Measurements from ENCODE around the gene CCNG1. TPM values are rescaled to one million over a fixed set of nuclear protein-coding genes. Genes with fewer than 3 reads are reported as not detected.

Gene CCNG1
- polyA plus RNA-seq, 2 of the 4 experiments (the other 2 are of a cell fraction), result 76.5 to 80.8 TPM

DNA sequence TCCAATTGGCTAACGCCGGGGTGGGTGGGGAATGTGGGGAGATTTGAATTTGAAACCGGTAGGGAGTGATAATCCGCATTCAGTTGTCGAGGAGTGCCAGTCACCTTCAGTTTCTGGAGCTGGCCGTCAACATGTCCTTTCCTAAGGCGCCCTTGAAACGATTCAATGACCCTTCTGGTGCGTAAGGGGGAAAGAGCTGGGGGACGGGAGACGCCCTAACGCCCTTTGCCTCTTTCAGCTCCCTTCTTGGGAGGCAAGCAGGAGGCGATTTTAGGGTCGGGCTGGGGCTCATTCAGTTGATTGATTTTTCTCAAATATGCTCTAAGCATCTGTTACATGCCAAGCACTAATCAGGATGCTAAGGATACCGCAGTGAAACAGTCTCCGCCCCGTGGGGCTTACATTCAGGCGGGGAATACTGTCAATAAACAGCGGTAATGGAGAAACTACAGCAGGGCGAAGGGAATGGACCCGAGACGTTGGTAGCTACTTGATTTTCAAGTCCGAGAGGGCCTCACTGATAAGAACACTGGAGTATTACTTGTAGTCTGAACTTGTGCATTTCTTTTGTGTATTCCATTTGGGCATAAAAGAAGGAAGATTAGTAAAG is 23.3 kb downstream of the CCNG1 start, which contains the start of gene HMMR:
HMMR (plus strand) TSS at position 71 of the 610 bp plus-strand sequence; CDS start at position 132, 61 bp downstream.
- H3K4me2 ChIP-seq, result peak within 1 kb of the TSS; percentile 90
- H3K27ac ChIP-seq, result peak within 1 kb of the TSS; percentile 91 to 92
- ChIA-PET CTCF (interaction anchor here (1.6 kb wide), 2 partner anchors 19 to 43 kb away, joined by 4 to 5 read pairs; no protein-coding TSS in a partner anchor), POLR2A (interaction anchor here (1.0 to 5.1 kb wide), 14 partner anchors 11 to 52 kb away, joined by 3 to 76 read pairs (median 9); partner anchors contain the start of genes CCNG1 and MAT2B)
- peak; percentile 35 to 48 for ATAC-seq
- DNase-seq (ENCODE audit: low read depth in 1 of 2, low spot score in 1 of 2), result peak in 1 of 2 experiments; percentile 53
- H3K9me3 ChIP-seq, result no peaks in the 10 kb centered on the region
- TF ChIP-seq MAZ (IDR thresholded peaks at IDR 0.05; ENCODE audit: borderline replicate concordance, low read depth, low read length), result no peak
- peak; percentile 74; the same call in 1 of the 2 replicates for TF ChIP-seq HDAC2 (IDR thresholded peaks at IDR 0.05)
- TF ChIP-seq FOSB (CRISPR knock-in tag; IDR thresholded peaks at IDR 0.05), result peak; percentile 15; the same call in 1 of the 2 replicates
- 0 out of 2 replicates have a peak, but pooled peaks have one; percentile 56 for TF ChIP-seq TP53 (CRISPR knock-in tag; IDR thresholded peaks at IDR 0.05)
- TF ChIP-seq, protein P1, sequence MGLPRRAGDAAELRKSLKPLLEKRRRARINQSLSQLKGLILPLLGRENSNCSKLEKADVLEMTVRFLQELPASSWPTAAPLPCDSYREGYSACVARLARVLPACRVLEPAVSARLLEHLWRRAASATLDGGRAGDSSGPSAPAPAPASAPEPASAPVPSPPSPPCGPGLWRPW (IDR thresholded peaks at IDR 0.05), result no peak
- TF ChIP-seq, protein P2, sequence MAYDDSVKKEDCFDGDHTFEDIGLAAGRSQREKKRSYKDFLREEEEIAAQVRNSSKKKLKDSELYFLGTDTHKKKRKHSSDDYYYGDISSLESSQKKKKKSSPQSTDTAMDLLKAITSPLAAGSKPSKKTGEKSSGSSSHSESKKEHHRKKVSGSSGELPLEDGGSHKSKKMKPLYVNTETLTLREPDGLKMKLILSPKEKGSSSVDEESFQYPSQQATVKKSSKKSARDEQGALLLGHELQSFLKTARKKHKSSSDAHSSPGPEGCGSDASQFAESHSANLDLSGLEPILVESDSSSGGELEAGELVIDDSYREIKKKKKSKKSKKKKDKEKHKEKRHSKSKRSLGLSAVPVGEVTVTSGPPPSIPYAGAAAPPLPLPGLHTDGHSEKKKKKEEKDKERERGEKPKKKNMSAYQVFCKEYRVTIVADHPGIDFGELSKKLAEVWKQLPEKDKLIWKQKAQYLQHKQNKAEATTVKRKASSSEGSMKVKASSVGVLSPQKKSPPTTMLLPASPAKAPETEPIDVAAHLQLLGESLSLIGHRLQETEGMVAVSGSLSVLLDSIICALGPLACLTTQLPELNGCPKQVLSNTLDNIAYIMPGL (CRISPR knock-in tag; IDR thresholded peaks at IDR 0.05; ENCODE audit: borderline replicate concordance), result no peak
- no peak for TF ChIP-seq FOSL2 (IDR thresholded peaks at IDR 0.05)
- TF ChIP-seq FOSL2 (CRISPR knock-in tag; IDR thresholded peaks at IDR 0.05), result 0 out of 2 replicates have a peak, but pooled peaks have one; percentile 3
- peak; percentile 75 for TF ChIP-seq KDM5A (IDR thresholded peaks at IDR 0.05)
- no peak for TF ChIP-seq EHMT2 (IDR thresholded peaks at IDR 0.05; ENCODE audit: low read depth)
- peak; percentile 61 for TF ChIP-seq POLR2A (IDR thresholded peaks at IDR 0.05; ENCODE audit: low read length)
- TF ChIP-seq, protein P3, sequence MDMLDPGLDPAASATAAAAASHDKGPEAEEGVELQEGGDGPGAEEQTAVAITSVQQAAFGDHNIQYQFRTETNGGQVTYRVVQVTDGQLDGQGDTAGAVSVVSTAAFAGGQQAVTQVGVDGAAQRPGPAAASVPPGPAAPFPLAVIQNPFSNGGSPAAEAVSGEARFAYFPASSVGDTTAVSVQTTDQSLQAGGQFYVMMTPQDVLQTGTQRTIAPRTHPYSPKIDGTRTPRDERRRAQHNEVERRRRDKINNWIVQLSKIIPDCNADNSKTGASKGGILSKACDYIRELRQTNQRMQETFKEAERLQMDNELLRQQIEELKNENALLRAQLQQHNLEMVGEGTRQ (IDR thresholded peaks at IDR 0.05), result no peak
- FAIRE-seq, result no peak
- H3K4me1 ChIP-seq, result peaks cover 27% of the 10 kb centered on the region
- 1% methylated on average over 23 of the region's 23 CpGs for WGBS (ENCODE audit: missing lambda C conversion rate)
- H3K4me3 ChIP-seq, result peak within 1 kb of the TSS; percentile 73

DNA sequence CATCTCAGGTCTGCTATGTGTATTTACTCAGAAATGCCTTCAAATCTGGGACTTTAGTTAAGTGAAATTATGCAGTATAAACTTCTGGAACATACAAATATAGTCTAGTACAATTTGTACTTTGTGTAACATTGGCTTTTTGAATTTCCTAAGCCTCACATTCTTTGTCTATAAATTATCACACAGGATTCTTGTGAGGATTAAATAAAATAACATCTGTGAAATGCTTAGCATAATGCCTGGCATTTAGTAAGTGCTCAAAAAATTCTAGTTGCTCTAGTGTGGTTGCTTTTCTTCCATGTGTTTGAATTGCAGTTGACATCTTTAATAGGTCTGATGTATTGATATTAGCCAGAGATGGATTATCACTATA is 25.7 kb downstream of the CCNG1 start:
- FAIRE-seq (no peak), ATAC-seq (no peak), DNase-seq (ENCODE audit: low read depth in 1 of 2, low spot score in 1 of 2) (no peak)
- TF ChIP-seq, protein P4, sequence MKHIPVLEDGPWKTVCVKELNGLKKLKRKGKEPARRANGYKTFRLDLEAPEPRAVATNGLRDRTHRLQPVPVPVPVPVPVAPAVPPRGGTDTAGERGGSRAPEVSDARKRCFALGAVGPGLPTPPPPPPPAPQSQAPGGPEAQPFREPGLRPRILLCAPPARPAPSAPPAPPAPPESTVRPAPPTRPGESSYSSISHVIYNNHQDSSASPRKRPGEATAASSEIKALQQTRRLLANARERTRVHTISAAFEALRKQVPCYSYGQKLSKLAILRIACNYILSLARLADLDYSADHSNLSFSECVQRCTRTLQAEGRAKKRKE (CRISPR knock-in tag; IDR thresholded peaks at IDR 0.05; ENCODE audit: low read depth), result no peak
- TF ChIP-seq SMC3 (IDR thresholded peaks at IDR 0.05), result no peak
- no peak for TF ChIP-seq KDM5A (IDR thresholded peaks at IDR 0.05)
- no peak for TF ChIP-seq CEBPB (IDR thresholded peaks at IDR 0.05)
- TF ChIP-seq HEYL (CRISPR knock-in tag; IDR thresholded peaks at IDR 0.05), result no peak
- no peak for TF ChIP-seq ZC3H11A (IDR thresholded peaks at IDR 0.05)
- no peak for TF ChIP-seq PHF8 (IDR thresholded peaks at IDR 0.05; ENCODE audit: borderline replicate concordance, low read depth)
- no peak for TF ChIP-seq TFCP2L1 (CRISPR knock-in tag; IDR thresholded peaks at IDR 0.05)
- no peak for TF ChIP-seq ZSCAN20 (CRISPR knock-in tag; IDR thresholded peaks at IDR 0.05)
- no peak for TF ChIP-seq EHF (CRISPR knock-in tag; IDR thresholded peaks at IDR 0.05)
- TF ChIP-seq TP53 (CRISPR knock-in tag; IDR thresholded peaks at IDR 0.05), result no peak
- no peak for TF ChIP-seq HOXB13 (CRISPR knock-in tag; IDR thresholded peaks at IDR 0.05; ENCODE audit: low read depth)
- TF ChIP-seq POLR2A (IDR thresholded peaks at IDR 0.05; ENCODE audit: low read length), result no peak
- no peak for TF ChIP-seq RAD21 (conservative IDR thresholded peaks at IDR 0.05 in 1 of 2, IDR thresholded peaks at IDR 0.05 in 1 of 2)
- TF ChIP-seq SREBF2 (IDR thresholded peaks at IDR 0.05), result no peak
- TF ChIP-seq, protein P1 (IDR thresholded peaks at IDR 0.05), result no peak
- Histone ChIP-seq H3K4me1 (peaks cover 20% of the 10 kb centered on the region), H3K9me3 (no peaks in the 10 kb centered on the region), H3K4me2 (peak overlapping the region; percentile 80), H3K27ac (peak overlapping the region in 1 of 2 experiments; percentile 81; a peak in 3 of 6 replicates), H3K4me3 (no peak overlapping the region)
- ChIA-PET CTCF (no interaction called here), POLR2A (no interaction called here)
